Thoracic aorta (tissue), 2 donors: ENCODE measurements around the gene VEGFA. TPM values are rescaled to one million over a fixed set of nuclear protein-coding genes. Genes with fewer than 3 reads are reported as not detected.

Experiments used
- ATAC-seq: fragments of 150-250 bp; one replicate; pipeline ENCODE4 v1.8.0; 2017; ENCODE audit warnings: low read depth; ENCODE audit not compliant: insufficient number of reproducible peaks, low FRiP score
- DNase-seq: peaks from one replicate; pipeline ENCODE4 v3.0.0-alpha.2; 2020; ENCODE audit warnings: low spot score
- H3K27ac ChIP-seq, 2 donors: fragments of 200-600 bp; sonication (generic); 1 replicate in 1 of 2; 2 replicates in 1 of 2; pipeline ENCODE4 v1.5.1; 2016; ENCODE audit warnings: mild to moderate bottlenecking in 2 of 2, moderate library complexity in 2 of 2
- H3K27me3 ChIP-seq: fragments of 200-600 bp; sonication (generic); replicated peaks from 2 replicates; pipeline ENCODE4 v1.6.0; 2016; ENCODE audit warnings: mild to moderate bottlenecking; ENCODE audit not compliant: insufficient read depth
- H3K36me3 ChIP-seq: fragments of 200-600 bp; sonication (generic); one replicate; pipeline ENCODE4 v1.5.1; 2016
- H3K4me1 ChIP-seq, 2 donors: fragments of 200-600 bp; sonication (generic); 1 replicate in 1 of 2; 2 replicates in 1 of 2; pipeline versions ENCODE4 v1.5.1 to v1.6.0; 2016; ENCODE audit warnings: low read depth in 2 of 2, mild to moderate bottlenecking in 1 of 2; ENCODE audit not compliant: control insufficient read depth in 1 of 2
- H3K4me3 ChIP-seq: fragments of 200-600 bp; sonication (generic); 2 replicates; pipeline ENCODE4 v1.5.1; 2016; ENCODE audit warnings: mild to moderate bottlenecking
- H3K9me3 ChIP-seq: fragments of 200-600 bp; sonication (generic); 2 replicates; pipeline ENCODE4 v1.5.1; 2016
- total RNA-seq, 2 donors: library from RNA; depleted of rRNA; stranded (reverse); fragments of >200 nt; gene quantifications; one replicate each; pipeline versions ENCODE4 v1.1.0 to v1.2.3, GENCODE V29; 2016
- TF ChIP-seq, protein P1 (sequence below): fragments of 200-600 bp; sonication (generic); IDR thresholded peaks from one replicate; pipeline ENCODE4 v1.5.1; 2019; ENCODE audit warnings: antibody characterized with exemption

The VEGFA gene
- total RNA-seq, 2 donors from 2014 or later, result 36.0 to 117 TPM

DNA sequence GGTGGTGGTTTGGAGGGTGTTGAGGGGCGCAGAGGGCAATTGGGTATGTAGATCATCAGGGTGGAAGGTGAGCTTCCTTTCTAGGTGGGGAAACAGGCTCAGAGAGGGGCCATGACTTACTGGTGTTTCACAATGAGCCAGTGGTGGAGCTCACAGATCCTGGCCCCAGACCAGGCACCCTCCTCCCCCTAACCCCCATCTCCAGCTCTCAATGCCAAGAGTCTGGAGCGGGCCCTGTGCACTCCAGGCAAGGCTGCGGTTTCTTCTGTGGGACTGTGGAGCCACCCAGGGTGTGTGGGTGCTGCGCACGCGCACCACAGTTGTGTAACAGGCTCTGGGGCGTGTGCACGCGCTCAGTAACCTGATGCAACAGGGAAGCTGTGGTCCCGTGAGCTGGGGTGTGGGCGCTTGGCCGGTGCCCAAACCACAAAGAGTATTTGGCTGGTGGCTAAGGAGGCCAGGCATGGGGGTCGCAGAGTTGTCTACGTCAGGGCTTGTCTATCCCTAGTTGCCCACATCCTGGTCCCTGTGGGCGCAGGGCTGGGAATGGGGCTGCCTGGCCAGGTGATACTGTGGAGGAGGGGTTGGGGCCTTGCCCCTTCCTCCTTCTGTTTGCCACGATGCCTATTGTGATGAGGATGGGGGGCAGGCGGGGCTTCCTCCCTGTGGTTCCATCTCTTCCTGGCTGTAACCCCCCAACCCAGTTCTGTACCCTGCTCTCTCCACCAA, 44.9 kb upstream of the VEGFA start:
- Histone ChIP-seq H3K27ac (no peak overlapping the region), H3K36me3 (no peaks in the 10 kb centered on the region), H3K27me3 (no peaks in the 10 kb centered on the region), H3K9me3 (no peaks in the 10 kb centered on the region), H3K4me3 (no peak overlapping the region), H3K4me1 (no peaks in the 10 kb centered on the region)
- ATAC-seq (no peak), DNase-seq (no peak)
- TF ChIP-seq, protein P1, sequence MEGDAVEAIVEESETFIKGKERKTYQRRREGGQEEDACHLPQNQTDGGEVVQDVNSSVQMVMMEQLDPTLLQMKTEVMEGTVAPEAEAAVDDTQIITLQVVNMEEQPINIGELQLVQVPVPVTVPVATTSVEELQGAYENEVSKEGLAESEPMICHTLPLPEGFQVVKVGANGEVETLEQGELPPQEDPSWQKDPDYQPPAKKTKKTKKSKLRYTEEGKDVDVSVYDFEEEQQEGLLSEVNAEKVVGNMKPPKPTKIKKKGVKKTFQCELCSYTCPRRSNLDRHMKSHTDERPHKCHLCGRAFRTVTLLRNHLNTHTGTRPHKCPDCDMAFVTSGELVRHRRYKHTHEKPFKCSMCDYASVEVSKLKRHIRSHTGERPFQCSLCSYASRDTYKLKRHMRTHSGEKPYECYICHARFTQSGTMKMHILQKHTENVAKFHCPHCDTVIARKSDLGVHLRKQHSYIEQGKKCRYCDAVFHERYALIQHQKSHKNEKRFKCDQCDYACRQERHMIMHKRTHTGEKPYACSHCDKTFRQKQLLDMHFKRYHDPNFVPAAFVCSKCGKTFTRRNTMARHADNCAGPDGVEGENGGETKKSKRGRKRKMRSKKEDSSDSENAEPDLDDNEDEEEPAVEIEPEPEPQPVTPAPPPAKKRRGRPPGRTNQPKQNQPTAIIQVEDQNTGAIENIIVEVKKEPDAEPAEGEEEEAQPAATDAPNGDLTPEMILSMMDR, result no peak

DNA sequence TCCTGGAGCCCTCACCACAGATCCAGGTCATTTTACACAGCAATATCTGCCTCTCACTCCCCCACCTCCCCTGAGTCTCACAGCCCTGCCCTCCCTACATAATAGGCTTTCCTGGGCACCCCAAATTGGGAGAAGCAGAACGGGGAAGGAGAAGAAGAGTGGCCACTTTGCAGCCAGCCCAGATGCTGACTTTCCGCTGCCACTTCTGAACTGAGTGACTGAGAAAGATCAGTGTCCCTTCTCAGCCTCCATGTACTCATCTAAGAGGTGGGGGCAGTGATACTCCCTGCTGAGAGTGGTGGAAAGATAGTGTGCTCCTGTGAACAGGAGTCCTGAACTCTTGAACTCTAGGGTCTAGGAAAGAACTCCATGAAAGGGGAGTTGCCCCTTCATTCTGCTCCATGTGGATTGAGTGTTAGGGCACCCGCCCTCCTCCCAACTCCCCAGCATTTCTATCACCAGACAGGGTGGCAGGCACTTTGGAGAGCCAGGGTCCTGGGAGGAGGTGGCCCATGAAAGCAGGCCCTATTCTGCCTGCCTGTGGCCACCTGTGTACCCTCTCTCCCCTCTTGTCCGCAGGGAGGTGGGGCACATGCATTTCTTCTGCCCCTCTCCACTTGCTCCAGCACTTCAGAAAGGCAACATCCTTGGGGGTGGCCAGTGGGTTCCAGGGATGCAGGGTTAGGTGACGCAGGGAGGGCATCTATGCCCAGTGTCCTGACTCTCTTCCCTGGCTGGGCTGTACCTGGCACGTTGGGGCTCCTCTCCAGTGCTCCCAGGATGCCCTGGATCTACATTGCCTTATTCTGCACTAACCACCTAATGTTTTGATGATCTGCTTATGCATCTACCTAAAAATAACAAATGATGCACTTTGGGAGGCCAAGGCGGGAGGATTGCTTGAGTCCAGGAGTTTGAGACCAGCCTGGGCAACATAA, 44.1 kb upstream of the VEGFA start:
- no peak overlapping the region for H3K4me3 ChIP-seq
- ATAC-seq, result no peak
- H3K9me3 ChIP-seq, result peaks cover 8% of the 10 kb centered on the region
- H3K27ac ChIP-seq, result no peak overlapping the region
- H3K27me3 ChIP-seq, result no peaks in the 10 kb centered on the region
- H3K36me3 ChIP-seq, result no peaks in the 10 kb centered on the region
- H3K4me1 ChIP-seq, result no peaks in the 10 kb centered on the region
- TF ChIP-seq, protein P1, result no peak
- no peak for DNase-seq

DNA sequence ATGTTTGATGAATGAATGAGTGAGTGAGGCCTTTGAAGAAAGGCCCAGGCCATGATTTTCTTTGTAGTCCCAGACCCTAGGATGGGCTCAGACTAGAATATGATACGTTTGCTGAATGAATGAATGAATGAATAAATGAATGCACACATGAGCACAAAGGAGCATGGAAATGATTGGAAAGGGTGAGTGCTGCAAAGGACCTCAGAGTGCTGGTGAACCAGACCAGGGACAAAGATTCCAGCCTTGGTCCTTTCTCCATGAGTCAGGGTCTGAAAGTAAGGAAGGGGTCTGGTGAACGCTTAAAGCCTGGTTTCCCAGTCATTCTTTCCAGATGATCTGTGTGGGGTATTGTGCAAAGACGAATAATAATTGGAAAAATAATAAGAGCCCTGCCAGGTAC, 42.4 kb upstream of the VEGFA start:
- Histone ChIP-seq H3K9me3 (peaks cover 13% of the 10 kb centered on the region), H3K36me3 (no peaks in the 10 kb centered on the region), H3K4me1 (no peaks in the 10 kb centered on the region), H3K4me3 (no peak overlapping the region), H3K27me3 (no peaks in the 10 kb centered on the region), H3K27ac (no peak overlapping the region)
- DNase-seq, result no peak
- ATAC-seq, result no peak
- TF ChIP-seq, protein P1, result no peak

DNA sequence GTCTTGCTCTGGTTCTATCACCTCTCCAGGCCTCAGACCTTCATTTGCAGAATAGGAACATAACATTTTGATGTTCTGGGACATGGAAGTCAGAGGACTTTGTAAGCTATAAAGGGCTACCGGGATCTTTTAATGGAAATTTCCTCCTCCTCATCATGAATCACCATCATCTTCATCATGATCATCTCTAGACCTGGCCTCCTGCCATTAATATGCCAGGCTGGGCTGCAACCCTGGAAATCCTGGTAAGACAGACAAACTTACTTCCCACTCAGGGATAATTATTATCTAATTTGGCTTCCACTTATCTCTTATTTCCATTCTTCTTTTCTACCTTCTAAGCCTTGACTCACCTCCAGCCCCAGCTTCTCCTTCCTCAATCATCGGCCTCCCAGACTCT, 41.4 kb upstream of the VEGFA start:
- Histone ChIP-seq H3K4me1 (no peaks in the 10 kb centered on the region), H3K4me3 (no peak overlapping the region), H3K9me3 (peaks cover 13% of the 10 kb centered on the region), H3K27me3 (no peaks in the 10 kb centered on the region), H3K36me3 (no peaks in the 10 kb centered on the region), H3K27ac (no peak overlapping the region)
- DNase-seq (no peak), ATAC-seq (no peak)
- TF ChIP-seq, protein P1, result no peak

DNA sequence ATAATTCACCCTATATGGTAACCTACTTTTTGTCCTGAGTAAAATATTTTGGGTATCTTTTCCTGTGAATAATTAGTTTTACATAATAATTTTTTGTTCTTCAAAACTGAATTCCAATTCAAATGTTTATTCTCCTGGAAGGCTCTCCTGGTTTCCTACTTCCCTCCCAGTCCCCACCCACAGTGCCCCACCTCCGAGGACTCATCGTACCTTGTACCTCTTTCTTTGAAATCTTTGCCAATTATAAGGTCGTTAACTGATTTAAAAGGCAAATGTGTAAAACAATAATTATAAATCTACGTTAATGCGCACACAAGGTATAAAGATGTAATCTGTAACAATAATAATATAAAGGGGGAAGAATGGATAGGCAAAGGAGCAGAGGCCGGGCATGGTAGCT, 40.5 kb upstream of the VEGFA start:
- no peaks in the 10 kb centered on the region for H3K27me3 ChIP-seq
- no peaks in the 10 kb centered on the region for H3K4me1 ChIP-seq
- peaks cover 13% of the 10 kb centered on the region for H3K9me3 ChIP-seq
- H3K4me3 ChIP-seq, result no peak overlapping the region
- ATAC-seq, result no peak
- DNase-seq, result no peak
- H3K36me3 ChIP-seq, result no peaks in the 10 kb centered on the region
- H3K27ac ChIP-seq, result no peak overlapping the region
- TF ChIP-seq, protein P1, result no peak
